Measurements from ENCODE around the gene ANKRD55.

ANKRD55 gene

GRCh38 chr5:56055287-56055686 is 177.8 kb downstream of the ANKRD55 start:
- TF ChIP-seq, protein P1, sequence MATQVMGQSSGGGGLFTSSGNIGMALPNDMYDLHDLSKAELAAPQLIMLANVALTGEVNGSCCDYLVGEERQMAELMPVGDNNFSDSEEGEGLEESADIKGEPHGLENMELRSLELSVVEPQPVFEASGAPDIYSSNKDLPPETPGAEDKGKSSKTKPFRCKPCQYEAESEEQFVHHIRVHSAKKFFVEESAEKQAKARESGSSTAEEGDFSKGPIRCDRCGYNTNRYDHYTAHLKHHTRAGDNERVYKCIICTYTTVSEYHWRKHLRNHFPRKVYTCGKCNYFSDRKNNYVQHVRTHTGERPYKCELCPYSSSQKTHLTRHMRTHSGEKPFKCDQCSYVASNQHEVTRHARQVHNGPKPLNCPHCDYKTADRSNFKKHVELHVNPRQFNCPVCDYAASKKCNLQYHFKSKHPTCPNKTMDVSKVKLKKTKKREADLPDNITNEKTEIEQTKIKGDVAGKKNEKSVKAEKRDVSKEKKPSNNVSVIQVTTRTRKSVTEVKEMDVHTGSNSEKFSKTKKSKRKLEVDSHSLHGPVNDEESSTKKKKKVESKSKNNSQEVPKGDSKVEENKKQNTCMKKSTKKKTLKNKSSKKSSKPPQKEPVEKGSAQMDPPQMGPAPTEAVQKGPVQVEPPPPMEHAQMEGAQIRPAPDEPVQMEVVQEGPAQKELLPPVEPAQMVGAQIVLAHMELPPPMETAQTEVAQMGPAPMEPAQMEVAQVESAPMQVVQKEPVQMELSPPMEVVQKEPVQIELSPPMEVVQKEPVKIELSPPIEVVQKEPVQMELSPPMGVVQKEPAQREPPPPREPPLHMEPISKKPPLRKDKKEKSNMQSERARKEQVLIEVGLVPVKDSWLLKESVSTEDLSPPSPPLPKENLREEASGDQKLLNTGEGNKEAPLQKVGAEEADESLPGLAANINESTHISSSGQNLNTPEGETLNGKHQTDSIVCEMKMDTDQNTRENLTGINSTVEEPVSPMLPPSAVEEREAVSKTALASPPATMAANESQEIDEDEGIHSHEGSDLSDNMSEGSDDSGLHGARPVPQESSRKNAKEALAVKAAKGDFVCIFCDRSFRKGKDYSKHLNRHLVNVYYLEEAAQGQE (IDR thresholded peaks at IDR 0.05; ENCODE audit: insufficient read depth in 1 of 2, low read depth in 2 of 2, low read length in 2 of 2), result no peak
- TF ChIP-seq TAF1 (IDR thresholded peaks at IDR 0.05; ENCODE audit: borderline replicate concordance, insufficient read depth, low read length), result no peak
- no peak for TF ChIP-seq SIN3A (IDR thresholded peaks at IDR 0.05; ENCODE audit: borderline replicate concordance, insufficient read depth, low read length)
- TF ChIP-seq POLR2AphosphoS5 (IDR thresholded peaks at IDR 0.05; ENCODE audit: low read depth, low read length), result no peak
- no peak for TF ChIP-seq FOXP2 (optimal IDR thresholded peaks at IDR 0.05; ENCODE audit: borderline replicate concordance, extremely low read depth, extremely low read length, insufficient read depth)

- no peak for TF ChIP-seq SIN3A (IDR thresholded peaks at IDR 0.05; ENCODE audit: borderline replicate concordance, insufficient read depth, low read length)
- TF ChIP-seq, protein P1 (IDR thresholded peaks at IDR 0.05; ENCODE audit: insufficient read depth in 1 of 2, low read depth in 2 of 2, low read length in 2 of 2), result no peak
- no peak for TF ChIP-seq FOXP2 (optimal IDR thresholded peaks at IDR 0.05; ENCODE audit: borderline replicate concordance, extremely low read depth, extremely low read length, insufficient read depth)
- no peak for TF ChIP-seq TAF1 (IDR thresholded peaks at IDR 0.05; ENCODE audit: borderline replicate concordance, insufficient read depth, low read length)
- no peak for TF ChIP-seq POLR2AphosphoS5 (IDR thresholded peaks at IDR 0.05; ENCODE audit: low read depth, low read length)
Measured at GRCh38 chr5:56054666-56055065, 178.5 kb downstream of the ANKRD55 start.

- no peak for TF ChIP-seq FOXP2 (optimal IDR thresholded peaks at IDR 0.05; ENCODE audit: borderline replicate concordance, extremely low read depth, extremely low read length, insufficient read depth)
- TF ChIP-seq, protein P1 (IDR thresholded peaks at IDR 0.05; ENCODE audit: insufficient read depth in 1 of 2, low read depth in 2 of 2, low read length in 2 of 2), result no peak
- TF ChIP-seq POLR2AphosphoS5 (IDR thresholded peaks at IDR 0.05; ENCODE audit: low read depth, low read length), result no peak
- no peak for TF ChIP-seq TAF1 (IDR thresholded peaks at IDR 0.05; ENCODE audit: borderline replicate concordance, insufficient read depth, low read length)
- TF ChIP-seq SIN3A (IDR thresholded peaks at IDR 0.05; ENCODE audit: borderline replicate concordance, insufficient read depth, low read length), result no peak
Measured at GRCh38 chr5:56053363-56053762, 179.8 kb downstream of the ANKRD55 start.

GRCh38 chr5:56052735-56053134 is 180.4 kb downstream of the ANKRD55 start:
- no peak for TF ChIP-seq FOXP2 (optimal IDR thresholded peaks at IDR 0.05; ENCODE audit: borderline replicate concordance, extremely low read depth, extremely low read length, insufficient read depth)
- TF ChIP-seq, protein P1 (IDR thresholded peaks at IDR 0.05; ENCODE audit: insufficient read depth in 1 of 2, low read depth in 2 of 2, low read length in 2 of 2), result no peak
- no peak for TF ChIP-seq SIN3A (IDR thresholded peaks at IDR 0.05; ENCODE audit: borderline replicate concordance, insufficient read depth, low read length)
- TF ChIP-seq POLR2AphosphoS5 (IDR thresholded peaks at IDR 0.05; ENCODE audit: low read depth, low read length), result no peak
- no peak for TF ChIP-seq TAF1 (IDR thresholded peaks at IDR 0.05; ENCODE audit: borderline replicate concordance, insufficient read depth, low read length)
